GM19240 (cell line): ENCODE data around the gene PPP1R13B.

Experiments used
- DNase-seq: peaks from one replicate; pipeline ENCODE4 v3.0.0; 2011; ENCODE audit warnings: low spot score; ENCODE audit not compliant: insufficient read length

The PPP1R13B gene

DNA sequence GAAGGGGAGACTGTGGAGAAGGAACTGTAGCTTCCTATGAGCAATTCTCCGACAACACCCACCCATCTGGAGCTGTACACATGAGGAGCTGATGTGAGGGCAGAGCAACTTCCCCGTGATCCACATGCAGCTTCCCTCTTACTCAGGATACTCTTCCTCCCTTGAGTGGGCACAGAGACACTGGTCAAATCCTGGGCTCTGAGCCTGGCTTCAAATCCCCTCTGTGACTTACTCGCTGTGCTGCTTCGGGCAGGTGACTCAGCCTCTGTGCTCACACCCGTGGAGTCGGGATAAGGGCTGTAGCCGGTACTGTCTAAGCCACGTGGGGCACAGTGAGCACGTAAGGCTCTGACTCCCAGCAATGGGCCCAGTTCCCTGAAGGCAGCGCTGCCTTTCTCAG lies 100.7 kb downstream of the PPP1R13B start:
- DNase-seq, result no peak

DNA sequence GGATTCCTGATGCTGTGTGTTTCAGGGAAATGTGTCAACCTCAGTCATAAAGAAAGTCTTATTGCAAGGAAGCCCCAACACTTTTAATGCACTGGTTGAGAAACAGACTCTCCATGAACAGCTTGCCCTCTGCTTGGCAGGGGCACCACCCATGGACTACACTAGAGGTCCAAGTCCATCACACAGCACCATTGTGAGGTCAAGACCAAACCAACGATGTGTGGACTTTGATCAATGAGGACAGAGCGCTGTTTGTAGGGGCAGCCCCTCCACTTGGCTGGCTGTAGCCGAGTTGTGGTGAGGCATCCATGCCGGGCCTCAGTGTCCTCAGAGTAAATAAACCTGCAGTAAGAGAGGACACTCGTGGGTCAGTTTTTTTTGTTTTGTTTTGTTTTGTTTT lies 102.0 kb downstream of the PPP1R13B start:
- DNase-seq, result no peak

DNA sequence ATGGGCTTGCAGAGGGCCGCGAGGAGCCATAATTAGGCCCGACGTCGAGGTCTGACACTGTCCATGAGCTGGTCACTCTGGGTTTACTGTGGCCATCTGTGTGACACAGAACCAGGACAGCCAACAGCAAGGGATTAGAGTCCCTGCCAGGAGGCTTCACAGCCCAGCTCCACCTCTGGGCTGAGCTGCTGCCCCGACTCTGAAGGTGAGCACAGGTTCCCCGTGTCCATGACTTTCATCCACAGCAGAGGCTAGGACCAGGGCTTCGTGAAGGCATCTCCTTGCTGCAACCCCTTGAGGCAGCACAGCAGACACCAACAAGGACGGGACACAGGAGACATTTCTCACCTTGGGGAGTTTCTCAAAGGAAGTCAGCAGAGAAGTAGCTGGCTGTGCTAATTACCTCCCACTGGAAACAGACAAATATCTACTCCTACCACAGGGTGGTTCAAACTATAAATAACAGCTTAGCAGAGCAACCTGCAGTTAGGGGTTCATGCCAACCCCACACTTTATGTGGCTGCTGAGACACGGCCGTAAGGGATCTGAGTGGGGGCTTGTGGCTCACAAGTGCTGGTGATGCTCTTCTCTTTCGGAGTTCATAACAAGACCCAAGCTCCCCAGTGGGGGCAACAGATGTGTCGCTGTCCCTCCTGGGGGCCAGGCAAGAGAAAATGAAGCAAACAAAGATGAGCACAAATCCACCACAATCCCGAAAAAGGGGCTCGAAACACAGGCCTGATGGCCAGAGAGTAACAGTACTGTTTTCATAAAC lies 102.6 kb downstream of the PPP1R13B start:
- DNase-seq, result no peak

DNA sequence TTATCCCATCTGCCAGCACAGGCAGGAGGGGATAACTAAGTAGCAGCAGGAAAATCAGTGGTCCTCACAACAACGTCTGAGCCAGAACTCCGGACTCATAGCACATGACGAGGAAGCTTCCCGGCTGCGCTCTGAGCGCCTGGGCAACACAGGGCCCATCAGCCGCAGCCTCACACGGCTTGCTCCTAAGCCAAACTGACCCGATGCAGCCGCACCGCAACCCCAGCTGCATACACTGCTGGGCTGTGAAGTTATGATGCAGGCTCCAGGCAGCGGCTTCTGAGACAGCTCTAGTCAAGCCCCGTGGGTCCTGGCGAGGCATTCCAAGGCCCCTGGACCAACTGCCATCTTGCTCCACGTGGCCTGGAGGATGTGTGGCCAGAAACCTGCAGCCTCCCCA lies 103.7 kb downstream of the PPP1R13B start:
- no peak for DNase-seq

DNA sequence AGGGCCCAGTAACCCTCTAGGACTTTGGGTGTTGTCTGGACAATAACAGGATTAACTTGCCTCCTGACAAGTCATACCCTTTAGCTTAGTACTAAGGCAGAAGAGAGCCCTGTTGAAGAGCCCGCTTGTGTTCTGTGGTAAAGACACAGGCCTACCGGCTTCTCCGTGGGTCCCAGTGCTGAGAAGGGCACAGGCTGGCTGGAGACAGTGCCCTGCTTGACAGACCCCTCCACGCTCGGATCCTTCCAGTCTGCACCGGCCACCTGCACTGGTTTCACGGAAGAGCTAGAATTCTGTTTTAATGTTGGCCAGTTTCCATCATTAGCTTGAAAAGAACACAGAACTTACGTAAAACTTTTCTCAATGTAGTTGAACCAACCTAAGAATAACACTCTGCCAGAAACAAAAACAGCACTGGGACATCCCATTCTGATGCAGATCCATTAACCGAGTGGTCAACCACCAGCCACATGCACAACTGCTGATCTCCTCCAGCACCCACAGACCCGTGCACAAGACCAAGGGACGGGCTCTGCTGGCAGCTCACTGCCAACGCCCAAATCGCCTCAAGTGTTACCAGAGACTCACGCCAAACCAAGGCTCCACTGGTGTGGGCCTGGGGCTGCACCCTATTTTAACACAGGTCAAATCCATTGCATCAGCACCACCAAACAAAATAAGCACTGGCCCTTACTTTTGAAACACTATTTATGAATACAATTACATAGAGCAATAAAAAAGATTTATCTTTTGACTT lies 104.7 kb downstream of the PPP1R13B start:
- no peak for DNase-seq

DNA sequence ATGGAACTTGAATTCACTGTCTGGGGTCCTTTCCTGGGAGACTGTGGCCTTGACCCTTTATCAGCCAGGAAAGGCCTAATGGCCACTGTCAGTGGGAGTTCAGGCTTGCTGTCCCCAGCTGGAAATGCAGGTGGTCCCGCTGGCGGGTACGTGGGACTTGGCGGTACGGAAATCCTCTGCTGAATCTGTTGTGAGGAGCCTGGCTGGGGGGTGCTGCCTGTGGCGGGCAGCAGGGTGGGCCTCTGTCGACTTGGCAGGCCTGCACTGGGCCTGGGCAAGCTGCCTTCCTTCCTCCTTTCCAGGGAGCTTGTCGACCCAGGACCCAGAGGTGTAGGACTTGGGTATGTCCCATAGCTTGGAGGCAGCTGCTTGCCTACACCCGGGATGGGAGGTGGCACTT lies 105.5 kb downstream of the PPP1R13B start:
- DNase-seq, result no peak

DNA sequence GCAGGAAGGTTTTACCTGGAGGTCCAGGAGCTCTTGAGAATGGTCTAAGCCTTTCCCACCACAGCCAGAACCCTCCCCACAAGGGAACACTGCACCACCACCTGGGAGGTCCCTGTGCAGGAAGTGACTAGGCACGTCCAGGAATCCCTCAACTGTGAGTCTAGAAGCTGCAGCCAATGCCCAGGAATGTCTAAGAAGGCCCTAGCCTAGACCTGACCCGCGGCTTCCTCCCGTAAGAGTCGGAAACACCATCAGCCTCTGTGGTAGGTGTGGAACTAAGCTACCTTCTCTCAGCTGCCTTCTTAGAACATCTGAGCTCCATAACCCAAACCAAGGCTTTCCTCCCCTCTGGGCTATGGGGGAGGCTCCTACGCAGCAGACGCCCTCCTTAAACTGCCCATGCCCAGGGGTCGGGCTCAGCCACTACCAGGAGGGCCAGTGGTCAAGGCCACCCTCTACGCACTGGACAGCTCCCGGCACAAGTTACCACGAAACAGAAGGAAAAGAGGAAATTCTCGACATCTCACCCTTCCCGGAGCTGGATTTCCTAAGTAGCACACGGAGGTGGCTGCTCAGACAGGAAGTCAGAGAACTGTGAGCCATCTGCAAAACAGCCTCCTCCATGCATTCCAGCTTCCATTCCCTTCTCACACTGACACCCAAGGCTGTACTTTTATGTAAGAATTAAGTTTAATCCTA lies 106.2 kb downstream of the PPP1R13B start:
- no peak for DNase-seq

DNA sequence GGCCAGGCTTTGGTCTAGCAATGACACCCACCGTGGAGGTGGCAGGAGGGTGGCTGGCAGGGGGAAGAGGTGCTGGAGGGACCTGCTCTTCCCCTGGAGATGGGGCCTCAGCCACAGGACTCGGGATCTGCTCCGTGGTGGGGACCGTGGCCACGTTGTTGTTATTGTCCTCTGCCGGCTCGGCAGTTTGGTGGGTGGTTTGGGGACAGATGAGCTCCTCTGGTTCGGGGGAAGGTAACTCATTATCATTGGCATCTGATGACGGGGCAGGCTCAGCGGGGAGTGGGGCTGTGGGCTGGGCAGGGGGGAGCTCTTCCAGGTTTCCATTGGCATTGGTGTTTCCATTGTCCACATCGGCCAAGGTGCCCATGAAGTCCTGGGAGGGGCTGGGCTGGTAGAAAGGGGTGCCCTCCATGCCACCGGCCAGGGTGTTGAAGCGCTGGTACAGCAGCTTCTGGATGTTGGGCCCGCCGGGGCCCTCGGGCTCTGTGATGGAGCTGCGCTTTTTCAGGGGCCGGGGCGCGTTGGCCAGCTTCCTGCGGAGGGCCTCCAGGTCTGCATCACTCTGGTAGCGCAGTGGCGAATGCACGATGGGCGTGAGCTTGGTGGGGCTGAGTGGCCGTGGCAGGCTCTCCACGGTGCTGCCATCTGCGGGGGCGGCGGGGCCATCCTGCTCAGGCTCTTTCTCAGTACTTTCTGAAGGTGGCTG lies 107.4 kb downstream of the PPP1R13B start:
- DNase-seq, result no peak

DNA sequence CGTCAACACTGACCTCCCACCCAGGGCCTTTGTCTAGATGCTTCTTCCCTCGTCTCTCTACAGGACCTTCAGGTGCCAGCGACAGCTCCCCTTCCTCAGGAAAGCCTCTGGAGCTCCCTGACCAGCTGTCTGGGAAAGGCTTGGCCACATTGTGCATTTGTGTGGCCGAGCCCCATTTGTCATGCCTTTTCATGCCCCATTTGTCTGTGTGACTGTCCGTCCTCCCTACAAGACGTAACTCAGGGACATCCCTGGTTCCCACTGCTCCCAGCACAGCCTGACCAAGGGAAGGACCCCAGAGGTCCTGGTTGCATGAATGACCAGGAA lies 107.9 kb downstream of the PPP1R13B start:
- DNase-seq, result no peak

DNA sequence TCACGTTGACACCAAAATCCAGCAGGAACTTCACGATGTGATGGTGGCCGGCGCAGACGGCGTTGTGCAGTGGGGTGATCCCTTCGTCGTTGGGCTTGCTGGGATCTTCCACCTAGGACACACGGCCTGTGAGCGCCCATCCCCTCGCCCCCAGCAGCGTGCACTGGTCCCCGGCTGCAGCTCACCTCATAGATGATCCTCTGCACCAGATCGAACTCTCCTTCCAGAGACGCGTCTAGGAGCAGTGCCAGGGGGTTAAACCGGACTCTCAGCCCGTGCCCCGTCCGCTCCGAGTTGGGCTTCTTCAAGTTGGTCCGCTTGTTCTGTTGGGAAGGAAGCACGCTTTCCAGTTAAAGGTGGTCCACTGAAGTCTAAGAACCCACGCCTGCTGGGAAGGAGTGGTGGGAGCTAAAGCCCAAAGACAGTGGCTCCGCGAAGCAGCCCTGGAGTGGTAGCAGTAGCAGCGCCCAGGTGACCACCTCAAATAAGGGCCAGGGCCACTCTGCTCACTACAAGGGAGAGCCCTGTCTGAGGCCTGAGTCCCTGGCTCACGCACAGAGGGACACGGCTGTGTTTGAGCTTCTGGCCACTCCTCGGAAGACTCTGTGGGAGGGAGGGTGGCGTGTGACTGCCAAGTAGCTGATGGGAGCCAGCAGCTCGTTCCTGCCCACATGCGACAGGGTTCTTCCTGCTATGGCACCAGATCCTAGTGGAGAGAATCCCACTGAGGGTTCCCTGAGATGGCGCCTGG lies 108.5 kb downstream of the PPP1R13B start:
- DNase-seq, result no peak

DNA sequence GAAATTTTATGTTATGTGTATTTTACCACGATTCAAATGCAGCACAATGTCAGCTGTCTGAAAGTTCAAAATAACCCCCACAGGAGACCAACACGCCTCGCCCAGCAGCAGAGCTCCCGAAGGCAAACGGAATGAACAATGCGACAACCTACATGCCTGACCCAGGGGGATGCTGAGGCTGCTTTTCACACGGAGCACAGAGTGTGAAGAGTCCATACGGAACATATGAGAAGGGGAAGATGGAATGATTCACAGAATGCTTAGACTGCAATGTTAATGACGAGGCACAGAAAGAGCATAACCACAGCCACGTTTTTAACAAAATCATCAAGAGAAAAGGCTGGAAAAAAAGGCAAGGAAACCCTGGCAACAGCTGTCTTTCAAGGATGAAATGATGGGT lies 109.2 kb downstream of the PPP1R13B start:
- DNase-seq, result no peak

DNA sequence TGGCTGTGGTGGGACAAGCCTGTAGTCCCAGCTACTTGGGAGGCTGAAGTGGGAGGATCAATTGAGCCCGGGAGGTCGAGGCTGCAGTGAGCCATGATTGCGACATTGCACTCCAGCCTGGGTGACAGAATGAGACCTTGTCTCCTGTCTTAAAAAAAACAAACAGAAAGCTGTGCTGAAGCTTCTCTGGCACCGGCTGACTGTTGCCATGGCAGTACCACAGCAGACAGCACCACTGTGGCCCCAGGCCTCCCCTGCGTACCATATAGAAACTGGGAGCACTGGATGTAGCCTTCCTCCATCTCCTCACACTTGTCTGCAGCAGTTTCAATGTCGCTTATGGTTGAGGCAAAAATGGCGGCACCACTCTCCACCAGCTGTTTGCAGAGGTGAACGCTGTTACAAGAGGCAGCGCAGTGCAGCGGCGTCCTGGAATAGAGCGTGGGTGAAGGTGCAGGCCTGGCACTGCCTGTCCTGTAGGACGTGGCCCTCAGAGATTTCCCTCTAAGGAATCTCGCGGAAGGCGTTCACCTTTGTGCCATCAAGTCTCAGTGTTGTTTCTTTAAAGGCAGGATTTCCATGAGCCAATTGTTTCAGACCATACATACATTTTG lies 109.8 kb downstream of the PPP1R13B start:
- no peak for DNase-seq

DNA sequence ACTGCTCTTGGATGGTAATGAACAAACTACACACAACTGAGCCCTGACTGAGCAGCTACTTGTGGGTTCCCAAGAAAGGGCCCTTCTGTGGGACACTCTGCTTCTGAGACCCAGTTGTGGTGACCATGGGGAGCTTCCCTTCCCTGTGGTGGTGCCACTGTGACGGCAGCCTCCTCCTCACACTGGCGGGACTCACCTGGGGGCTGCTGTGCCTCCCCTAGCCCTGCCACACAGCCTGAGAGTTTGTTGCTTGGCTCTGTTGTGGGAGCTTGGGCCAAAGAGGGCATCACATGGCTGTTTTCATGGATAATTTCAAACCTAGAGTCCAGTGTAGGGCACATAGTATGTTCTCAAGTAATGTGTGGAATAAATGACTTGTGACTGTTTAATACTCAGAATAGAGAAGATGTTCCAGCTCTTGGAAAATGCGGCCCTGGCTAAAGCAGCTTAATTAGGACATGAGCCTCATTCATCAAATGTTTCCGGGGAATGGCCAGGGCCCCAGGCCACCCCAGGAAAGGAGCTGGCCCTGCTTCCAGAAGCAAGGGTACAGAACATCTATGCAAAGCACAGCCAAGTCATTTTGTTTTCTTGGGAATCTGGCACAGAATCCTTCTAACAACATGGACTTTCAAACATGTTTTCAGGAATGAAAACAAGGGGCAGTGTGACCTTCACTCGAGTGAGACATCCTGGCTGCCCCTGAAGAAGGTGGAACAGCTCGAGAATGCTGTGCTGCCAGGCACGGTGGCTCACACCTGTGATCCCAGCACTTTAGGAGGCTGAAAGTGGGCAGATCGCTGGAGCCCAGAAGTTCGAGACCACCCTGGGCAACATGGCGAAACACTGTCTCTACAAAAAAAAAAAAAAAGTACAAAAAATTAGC lies 110.6 kb downstream of the PPP1R13B start:
- no peak for DNase-seq

DNA sequence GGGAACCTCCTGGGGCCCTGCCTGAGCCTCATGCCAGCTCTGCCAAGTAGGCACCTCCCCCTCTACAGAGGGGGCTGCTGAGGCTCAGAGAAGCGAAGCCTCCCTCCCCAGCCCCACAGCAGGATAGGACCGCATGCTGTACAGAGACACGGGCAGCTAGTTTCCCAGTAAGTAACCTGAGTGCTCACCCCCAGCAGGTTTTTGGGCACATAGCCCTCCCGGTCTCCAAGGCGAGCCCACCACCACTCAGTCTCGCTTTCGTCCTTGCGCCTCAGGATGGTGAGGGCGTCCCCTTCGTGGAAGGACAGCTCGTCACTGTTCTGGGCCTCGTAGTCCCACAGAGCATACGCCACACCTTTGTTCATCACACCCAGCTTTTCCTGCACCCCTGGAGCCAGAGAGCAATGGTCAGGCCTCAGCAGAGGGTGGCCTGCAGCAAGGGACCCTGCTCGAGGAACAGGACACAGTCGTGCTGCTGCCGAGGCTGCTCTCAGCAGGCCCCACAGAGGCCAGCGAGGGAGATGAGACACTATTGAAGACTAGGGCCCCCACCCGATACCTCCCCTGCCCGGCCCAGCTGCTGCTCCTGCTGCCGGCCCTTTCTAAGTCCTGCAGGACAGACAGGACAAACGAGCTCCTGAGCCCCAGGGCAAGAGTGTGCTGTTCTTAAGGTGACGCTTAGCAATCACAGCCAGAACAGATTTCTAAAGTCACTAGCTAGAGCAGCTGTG lies 111.4 kb downstream of the PPP1R13B start:
- no peak for DNase-seq

DNA sequence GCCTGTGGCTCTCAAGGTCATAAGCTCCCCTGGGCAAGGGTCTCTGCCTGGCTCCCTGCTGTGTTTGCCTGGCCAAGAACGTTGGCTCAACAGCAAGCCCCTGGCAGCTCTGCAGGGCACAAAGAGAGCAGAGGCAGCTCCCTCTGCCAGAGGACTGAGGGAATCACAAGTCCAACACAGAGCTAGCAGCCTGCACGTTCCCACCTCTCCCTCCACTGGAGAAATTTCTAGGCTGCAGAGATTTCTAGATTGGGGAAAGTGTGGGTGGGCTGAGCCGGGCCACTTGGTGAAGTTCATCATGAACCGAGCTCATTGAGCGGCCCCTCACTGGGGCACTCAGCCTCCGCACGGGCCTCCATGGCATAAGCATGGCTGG lies 111.9 kb downstream of the PPP1R13B start:
- DNase-seq, result no peak

DNA sequence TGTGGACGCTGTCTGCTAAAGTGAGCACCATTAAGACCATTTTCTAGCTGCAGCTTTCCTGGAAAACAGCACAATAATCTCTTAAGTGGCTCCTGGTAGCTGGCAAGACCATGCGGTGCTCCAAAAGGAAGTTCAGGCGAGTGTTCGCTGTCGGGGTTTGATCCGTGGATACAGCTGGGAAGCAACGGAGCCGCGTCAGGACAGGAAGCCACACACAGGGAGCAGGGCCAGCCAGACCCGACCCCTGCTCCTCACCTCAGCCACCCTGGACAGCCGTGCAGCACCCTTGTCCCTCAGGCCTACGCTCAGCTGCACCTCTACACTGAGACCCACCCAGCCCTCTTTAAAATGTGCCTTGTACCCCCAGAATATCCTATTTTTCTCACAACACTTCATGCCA lies 112.4 kb downstream of the PPP1R13B start:
- no peak for DNase-seq

DNA sequence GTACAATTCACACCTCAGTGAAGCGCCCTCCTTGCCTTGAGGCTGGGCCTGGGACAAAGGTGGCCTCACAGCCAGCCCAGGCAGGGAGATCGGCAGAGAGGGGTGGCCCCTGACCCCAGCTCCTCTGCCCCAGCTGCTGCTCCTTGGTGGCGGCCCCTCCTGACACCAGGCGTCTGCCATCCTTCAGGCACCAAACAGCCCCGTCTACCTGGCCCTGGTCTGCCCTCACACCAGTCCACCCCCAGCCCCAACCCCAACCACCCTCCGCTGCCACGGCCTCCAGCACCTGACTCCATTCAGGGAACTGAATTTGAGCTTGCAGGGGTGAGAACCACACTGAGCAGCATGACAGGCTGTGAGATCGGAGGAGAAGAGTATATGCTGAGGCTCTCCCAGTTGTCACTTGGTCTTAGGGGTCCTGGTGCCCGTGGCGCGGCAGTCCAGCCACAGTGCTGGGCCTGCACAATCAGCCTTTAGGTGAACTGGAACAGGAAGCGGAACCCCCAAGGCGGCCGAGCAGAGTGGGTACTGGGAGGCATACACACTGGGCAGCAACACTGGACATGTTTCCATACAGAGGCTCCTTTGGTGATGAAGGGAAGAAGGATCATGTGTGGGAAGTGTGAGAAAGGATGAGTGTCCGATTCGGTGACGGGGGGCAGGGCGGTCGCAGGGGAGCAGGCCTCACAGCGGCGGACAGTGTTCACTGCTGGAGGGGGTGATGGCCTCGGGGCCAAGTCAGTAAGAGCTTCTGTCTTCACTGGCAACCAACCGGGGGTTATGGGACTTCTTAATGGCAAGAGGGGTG lies 113.1 kb downstream of the PPP1R13B start:
- DNase-seq, result no peak

DNA sequence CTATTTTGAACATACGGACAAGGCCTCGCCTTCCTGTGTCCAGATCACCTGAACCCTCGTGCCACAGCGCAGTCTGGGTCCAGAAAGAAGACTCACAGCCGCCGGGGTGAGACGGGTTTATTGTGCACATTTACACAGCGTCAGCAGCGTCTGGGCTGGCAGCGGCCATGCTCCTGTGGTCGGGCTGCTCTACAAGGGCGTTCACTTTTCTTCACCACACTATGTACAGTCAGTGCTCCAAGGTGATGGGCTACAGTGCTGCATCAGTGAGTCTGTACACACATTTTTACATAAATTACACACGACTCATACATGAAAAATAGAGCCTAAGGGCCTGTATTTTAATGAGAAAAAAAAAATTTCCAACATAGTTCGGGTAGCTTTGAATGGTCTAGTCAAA lies 113.7 kb downstream of the PPP1R13B start:
- DNase-seq, result no peak
